Fibroblast of pulmonary artery (primary cell): ENCODE data around the gene NOX4.
"Not testable (repeated sequence)": the region's sequence is repeated elsewhere in the genome, so short reads cannot be mapped to it uniquely, and the experiment has no call there.

Experiments used
- DNase-seq: peaks from one replicate; pipeline ENCODE4 v3.0.0-alpha.2; 2010; ENCODE audit warnings: low read depth
- H3K4me3 ChIP-seq: replicated peaks from 2 replicates; pipeline ENCODE4 v1.5.1; 2011; ENCODE audit warnings: low read depth, mild to moderate bottlenecking, control low read depth, low read length, moderate library complexity
- TF ChIP-seq, protein P1 (sequence below): IDR thresholded peaks from 2 replicates; pipeline ENCODE4 v1.5.1; 2011; ENCODE audit warnings: mild to moderate bottlenecking, control low read depth, low read length, inconsistent platforms; ENCODE audit errors: missing control alignments

Gene NOX4

DNA sequence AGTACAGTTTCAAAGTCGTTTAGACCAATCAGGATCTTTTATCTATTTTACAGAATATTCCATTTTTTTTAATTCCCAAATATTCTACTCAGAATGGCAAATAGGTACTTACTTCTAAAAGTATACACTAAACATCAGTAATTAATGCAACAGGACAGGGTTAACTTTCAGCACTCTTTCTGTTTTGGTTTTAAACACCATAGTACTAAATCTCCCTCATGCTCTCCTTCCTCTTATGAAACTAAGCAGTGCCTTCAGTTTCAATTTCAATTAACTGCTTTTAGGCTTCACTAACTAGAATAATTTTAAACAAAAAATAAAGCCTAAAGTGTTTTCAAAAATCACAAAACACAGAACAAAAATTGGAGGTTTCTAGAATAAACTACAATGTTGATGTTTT, 57.9 kb downstream of the NOX4 start:
- H3K4me3 ChIP-seq = no peak overlapping the region
- TF ChIP-seq, protein P1, sequence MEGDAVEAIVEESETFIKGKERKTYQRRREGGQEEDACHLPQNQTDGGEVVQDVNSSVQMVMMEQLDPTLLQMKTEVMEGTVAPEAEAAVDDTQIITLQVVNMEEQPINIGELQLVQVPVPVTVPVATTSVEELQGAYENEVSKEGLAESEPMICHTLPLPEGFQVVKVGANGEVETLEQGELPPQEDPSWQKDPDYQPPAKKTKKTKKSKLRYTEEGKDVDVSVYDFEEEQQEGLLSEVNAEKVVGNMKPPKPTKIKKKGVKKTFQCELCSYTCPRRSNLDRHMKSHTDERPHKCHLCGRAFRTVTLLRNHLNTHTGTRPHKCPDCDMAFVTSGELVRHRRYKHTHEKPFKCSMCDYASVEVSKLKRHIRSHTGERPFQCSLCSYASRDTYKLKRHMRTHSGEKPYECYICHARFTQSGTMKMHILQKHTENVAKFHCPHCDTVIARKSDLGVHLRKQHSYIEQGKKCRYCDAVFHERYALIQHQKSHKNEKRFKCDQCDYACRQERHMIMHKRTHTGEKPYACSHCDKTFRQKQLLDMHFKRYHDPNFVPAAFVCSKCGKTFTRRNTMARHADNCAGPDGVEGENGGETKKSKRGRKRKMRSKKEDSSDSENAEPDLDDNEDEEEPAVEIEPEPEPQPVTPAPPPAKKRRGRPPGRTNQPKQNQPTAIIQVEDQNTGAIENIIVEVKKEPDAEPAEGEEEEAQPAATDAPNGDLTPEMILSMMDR = no peak
- no peak for DNase-seq

DNA sequence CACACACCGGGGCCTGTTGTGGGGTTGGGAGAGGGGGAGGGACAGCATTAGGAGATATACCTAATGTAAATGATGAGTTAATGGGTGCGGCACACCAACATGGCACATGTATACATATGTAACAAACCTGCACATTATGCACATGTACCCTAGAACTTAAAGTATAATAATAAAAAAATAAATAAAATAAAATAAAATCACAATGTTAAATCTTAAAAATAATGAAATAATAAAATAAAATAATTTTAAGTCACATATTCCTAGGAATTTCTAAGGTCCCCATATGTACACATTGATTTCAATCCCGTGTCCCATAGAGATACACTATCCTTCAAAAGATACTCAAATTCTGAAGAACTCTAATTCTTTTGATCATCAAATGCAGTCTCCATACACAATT, 59.0 kb downstream of the NOX4 start:
- not testable (repeated sequence) for H3K4me3 ChIP-seq, DNase-seq

DNA sequence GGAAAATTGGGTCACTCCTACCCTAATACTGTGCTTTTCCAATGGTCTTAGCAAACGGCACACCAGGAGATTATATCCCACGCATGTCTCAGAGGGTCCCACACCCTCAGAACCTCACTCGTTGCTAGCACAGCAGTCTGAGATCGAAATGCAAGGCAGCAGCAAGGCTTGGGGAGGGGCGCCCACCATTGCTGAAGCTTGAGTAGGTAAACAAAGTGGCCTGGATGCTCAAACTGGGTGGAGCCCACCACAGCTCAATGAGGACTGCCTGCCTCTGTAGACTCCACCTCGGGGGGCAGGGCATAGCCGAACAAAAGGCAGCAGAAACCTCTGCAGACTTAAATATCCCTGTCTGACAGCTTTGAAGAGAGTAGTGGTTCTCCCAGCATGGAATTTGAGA, 64.7 kb downstream of the NOX4 start:
- DNase-seq, H3K4me3 ChIP-seq: not testable (repeated sequence)

DNA sequence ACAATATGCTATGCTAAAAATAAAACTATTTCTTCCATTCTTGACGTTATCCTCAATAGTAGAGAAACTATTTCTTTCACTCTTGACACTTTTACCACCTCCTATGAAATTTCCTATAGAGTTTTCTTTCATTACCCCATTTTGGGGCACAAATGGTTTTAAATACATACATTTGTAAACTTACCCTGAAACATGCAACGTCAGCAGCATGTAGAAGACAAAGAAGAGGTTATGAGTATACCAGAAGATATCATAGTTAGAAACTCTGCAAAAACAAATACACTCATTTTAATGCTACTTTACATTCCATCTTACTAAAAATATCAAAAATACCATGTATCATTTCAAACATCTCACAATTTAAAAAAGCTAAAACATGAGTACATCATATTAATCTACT, 69.5 kb downstream of the NOX4 start:
- no peak for DNase-seq
- TF ChIP-seq, protein P1 = no peak
- no peak overlapping the region for H3K4me3 ChIP-seq

DNA sequence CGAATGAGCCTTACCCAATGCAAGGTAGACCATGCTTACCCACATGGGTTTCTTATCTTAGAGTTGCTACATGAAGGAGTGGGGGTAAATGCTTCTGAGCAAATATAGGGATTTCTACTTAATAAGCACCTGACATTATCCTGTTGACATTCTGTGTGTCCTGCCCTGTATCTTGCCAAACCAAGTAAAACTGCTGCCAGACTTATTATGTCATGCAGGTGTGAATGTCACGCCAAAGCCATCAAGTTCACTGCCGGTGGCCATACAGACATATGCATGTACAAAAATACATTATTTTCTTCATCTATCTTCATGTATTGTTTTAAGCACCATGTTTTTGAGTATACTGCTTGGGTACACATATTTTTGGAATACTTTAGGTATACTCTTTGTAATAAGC, 70.2 kb downstream of the NOX4 start:
- DNase-seq = no peak
- H3K4me3 ChIP-seq = no peak overlapping the region
- TF ChIP-seq, protein P1 = no peak

DNA sequence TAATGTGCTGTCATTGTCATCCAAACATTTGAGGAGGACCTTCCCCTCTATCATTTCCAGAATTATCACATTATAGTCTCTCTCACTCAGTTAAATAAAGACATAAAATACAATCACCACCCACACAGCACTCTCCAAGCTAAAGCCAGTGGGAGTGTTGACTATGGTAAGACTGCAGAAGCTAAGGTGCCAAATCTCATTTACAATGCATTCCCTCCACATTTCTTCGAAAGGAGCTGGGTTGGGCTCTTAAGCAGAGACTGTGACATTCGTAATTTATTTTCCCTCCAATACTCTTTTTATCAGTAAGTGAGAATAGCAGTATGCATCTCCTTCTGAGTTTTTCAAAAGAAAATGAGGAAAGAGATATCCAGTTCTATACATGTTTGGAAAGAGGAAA, 74.2 kb downstream of the NOX4 start:
- TF ChIP-seq, protein P1 = no peak
- no peak overlapping the region for H3K4me3 ChIP-seq
- no peak for DNase-seq

DNA sequence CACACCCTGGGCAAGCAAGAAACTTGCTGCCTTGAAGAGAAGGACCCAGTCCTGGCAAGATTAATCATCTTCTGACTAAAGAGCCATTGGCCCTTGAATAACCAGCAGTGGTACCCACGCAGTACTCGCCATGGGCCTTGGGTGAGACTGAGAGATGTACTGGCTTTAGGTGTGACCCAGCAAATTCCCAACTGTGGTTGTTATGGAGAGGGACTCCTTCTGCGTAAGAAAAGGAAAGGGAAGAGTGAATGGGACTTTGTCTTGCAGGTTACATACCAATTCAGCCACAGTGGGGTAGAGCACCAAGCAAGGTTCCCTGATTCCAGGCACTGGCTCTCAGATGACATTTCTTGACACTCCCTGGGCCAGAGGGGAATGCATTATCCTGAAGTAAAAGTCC, 80.1 kb downstream of the NOX4 start:
- DNase-seq, H3K4me3 ChIP-seq: not testable (repeated sequence)

DNA sequence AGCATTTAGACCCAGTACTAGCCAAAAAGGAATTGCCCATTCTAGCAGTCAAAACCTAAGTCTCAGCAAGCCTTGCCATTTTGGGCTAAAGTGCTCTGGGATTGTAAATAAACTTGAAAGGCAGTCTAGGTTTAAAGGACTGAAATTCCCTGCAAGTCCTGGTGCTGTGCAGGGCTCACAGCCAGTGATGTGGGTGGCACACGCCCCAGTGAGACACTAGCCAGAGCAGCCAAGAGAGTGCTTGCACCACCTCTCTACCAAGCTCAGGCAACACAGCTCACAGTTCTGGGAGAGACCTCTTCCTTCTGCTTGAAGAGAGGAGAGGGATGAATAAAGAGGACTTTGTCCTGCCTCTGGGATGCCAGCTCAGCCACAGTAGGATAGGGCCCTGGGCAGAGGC, 80.5 kb downstream of the NOX4 start:
- not testable (repeated sequence) for DNase-seq, H3K4me3 ChIP-seq

DNA sequence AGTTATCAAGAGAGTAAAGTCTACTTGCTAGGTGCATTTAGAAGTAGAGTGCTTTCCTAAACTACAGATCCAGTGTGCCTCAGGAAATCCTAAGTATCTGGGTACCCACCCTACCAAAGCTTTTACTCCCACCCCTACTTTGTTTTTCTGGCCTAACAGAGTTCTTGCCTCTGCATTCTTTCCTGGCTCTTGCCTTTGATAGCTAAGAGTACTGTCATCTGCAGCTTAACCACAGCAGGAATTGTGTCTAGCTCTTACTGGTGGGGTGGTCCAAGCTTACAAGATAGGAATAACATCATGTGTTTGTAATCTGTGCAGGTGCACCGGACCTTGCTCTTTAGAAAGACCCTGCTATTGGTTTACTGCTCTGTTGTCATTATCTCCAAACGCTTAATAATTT, 82.7 kb downstream of the NOX4 start:
- DNase-seq, H3K4me3 ChIP-seq: not testable (repeated sequence)

DNA sequence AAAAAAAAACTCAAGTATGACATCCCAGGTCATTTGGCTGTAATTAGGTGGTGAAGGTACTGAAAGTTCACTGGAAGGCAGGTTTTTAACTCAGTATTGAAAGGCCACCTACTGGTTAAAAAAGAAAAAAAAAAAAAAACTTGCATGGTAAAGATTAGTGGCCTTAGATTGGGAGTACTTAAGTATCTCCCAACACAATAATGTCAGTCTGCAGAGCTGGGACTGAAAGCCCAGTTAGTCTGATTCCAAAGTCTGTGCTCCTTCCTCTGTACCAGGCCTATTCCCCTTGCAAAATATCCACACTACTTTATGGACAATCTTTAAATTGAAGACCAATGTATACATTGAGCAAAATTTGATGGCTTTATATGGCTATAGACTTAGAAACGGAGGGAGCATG, 85.5 kb downstream of the NOX4 start:
- peak; percentile 52 for DNase-seq
- H3K4me3 ChIP-seq = no peak overlapping the region
- TF ChIP-seq, protein P1 = peak; percentile 34

DNA sequence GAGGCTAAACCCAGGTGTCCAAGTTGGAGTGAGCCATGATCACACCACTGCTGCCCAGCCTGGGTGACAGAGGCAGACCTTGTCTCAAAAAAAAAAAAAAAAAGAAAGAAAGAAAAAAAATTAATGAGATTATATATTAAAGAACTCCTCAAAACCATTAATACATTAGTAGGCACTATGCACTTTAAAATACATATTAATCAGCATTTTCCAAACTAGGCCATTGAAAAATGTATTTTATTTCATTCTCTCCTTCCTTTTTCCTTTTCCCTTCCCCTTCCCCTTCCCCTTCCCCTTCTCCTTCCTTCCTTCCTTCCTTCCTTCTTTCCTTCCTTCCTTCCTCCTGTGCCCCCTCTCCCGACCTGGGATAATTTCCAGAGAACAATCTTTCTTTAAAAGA, 99.5 kb downstream of the NOX4 start:
- not testable (repeated sequence) for H3K4me3 ChIP-seq, DNase-seq

DNA sequence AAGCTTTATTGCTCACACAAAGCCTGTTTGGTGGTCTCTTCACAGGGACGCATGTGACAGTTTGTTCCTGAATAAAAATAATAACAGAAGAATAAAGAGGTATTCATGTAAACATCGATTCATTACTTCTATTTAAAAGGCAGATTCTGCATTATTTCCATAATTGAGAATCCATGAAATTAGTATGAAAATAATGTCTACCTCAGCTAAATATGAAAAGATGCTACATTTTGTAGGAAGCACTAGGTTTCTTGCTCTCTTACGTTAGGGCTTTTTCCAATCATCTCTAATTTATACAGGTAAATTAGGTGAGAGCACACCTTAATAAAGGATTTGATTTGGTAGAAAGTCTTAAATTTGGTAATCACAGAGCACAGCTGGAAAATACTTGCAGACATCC, 103.7 kb downstream of the NOX4 start:
- not testable (repeated sequence) for DNase-seq

DNA sequence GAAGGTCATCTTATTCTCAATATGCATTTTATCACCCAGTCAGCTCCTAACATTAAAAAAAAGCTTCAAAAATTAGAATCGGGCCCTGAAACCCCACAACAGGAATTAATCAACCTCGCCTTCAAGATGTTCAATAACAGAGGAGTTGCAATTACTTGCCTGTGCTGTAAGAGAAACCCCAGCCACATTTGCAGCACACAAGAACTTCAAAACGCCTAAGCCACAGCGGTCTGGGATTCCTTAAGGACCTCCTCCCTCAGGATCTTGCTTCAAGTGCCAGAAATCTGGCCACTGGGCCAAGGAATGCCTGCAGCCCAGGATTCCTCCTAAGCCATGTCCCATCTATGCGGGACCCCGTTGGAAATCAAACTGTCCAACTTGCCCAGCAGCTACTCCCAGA, 108.2 kb downstream of the NOX4 start:
- not testable (repeated sequence) for H3K4me3 ChIP-seq, DNase-seq

More for the DNA sequence above, 103.7 kb downstream of the NOX4 start:
- not testable (repeated sequence) for H3K4me3 ChIP-seq
